ENCODE data around the gene ADCY5.

- TF ChIP-seq, protein P1, sequence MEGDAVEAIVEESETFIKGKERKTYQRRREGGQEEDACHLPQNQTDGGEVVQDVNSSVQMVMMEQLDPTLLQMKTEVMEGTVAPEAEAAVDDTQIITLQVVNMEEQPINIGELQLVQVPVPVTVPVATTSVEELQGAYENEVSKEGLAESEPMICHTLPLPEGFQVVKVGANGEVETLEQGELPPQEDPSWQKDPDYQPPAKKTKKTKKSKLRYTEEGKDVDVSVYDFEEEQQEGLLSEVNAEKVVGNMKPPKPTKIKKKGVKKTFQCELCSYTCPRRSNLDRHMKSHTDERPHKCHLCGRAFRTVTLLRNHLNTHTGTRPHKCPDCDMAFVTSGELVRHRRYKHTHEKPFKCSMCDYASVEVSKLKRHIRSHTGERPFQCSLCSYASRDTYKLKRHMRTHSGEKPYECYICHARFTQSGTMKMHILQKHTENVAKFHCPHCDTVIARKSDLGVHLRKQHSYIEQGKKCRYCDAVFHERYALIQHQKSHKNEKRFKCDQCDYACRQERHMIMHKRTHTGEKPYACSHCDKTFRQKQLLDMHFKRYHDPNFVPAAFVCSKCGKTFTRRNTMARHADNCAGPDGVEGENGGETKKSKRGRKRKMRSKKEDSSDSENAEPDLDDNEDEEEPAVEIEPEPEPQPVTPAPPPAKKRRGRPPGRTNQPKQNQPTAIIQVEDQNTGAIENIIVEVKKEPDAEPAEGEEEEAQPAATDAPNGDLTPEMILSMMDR (IDR thresholded peaks at IDR 0.05): no peak
- no peak for TF ChIP-seq POLR2A (IDR thresholded peaks at IDR 0.05)
These were observed 181.1 kb downstream of the ADCY5 start for GRCh38 chr3:123267821-123268220.

All from lower leg skin (tissue), 3 donors.